ENCODE data around the gene S1PR1.

Gene S1PR1

GRCh38 chr1:101268893-101269292, 32.1 kb downstream of the S1PR1 start:
- H3K27me3 ChIP-seq (ENCODE audit: control insufficient read depth, insufficient read depth, low read length): no peaks in the 10 kb centered on the region
- H3K36me3 ChIP-seq (ENCODE audit: insufficient read depth, low read length): no peaks in the 10 kb centered on the region
- no peak overlapping the region for H3K4me2 ChIP-seq (ENCODE audit: low read length)
- H3K4me3 ChIP-seq (ENCODE audit: low read length): no peak overlapping the region
- no peaks in the 10 kb centered on the region for H3K9me3 ChIP-seq (replicated peaks; ENCODE audit: low read length)
- no peaks in the 10 kb centered on the region for H3K4me1 ChIP-seq (ENCODE audit: control insufficient read depth, insufficient read depth, low read length)
- no peak overlapping the region for H3K9ac ChIP-seq (ENCODE audit: low read depth, low read length)

- H3K36me3 ChIP-seq (ENCODE audit: insufficient read depth, low read length): no peaks in the 10 kb centered on the region
- H3K4me3 ChIP-seq (ENCODE audit: low read length): no peak overlapping the region
- no peaks in the 10 kb centered on the region for H3K9me3 ChIP-seq (replicated peaks; ENCODE audit: low read length)
- H3K4me1 ChIP-seq (ENCODE audit: control insufficient read depth, insufficient read depth, low read length): no peaks in the 10 kb centered on the region
- no peak overlapping the region for H3K4me2 ChIP-seq (ENCODE audit: low read length)
- H3K27me3 ChIP-seq (ENCODE audit: control insufficient read depth, insufficient read depth, low read length): no peaks in the 10 kb centered on the region
- no peak overlapping the region for H3K9ac ChIP-seq (ENCODE audit: low read depth, low read length)
Observed at GRCh38 chr1:101275672-101276071, 38.9 kb downstream of the S1PR1 start.

GRCh38 chr1:101276818-101277217, 40.0 kb downstream of the S1PR1 start:
- no peaks in the 10 kb centered on the region for H3K9me3 ChIP-seq (replicated peaks; ENCODE audit: low read length)
- no peak overlapping the region for H3K9ac ChIP-seq (ENCODE audit: low read depth, low read length)
- H3K4me2 ChIP-seq (ENCODE audit: low read length): no peak overlapping the region
- H3K4me3 ChIP-seq (ENCODE audit: low read length): no peak overlapping the region
- no peaks in the 10 kb centered on the region for H3K36me3 ChIP-seq (ENCODE audit: insufficient read depth, low read length)
- no peaks in the 10 kb centered on the region for H3K27me3 ChIP-seq (ENCODE audit: control insufficient read depth, insufficient read depth, low read length)
- H3K4me1 ChIP-seq (ENCODE audit: control insufficient read depth, insufficient read depth, low read length): no peaks in the 10 kb centered on the region

GRCh38 chr1:101278238-101278637, 41.4 kb downstream of the S1PR1 start:
- Histone ChIP-seq H3K27me3 (ENCODE audit: control insufficient read depth, insufficient read depth, low read length) (no peaks in the 10 kb centered on the region), H3K4me2 (ENCODE audit: low read length) (no peak overlapping the region), H3K4me3 (ENCODE audit: low read length) (no peak overlapping the region), H3K9ac (ENCODE audit: low read depth, low read length) (no peak overlapping the region), H3K4me1 (ENCODE audit: control insufficient read depth, insufficient read depth, low read length) (peaks cover 7% of the 10 kb centered on the region), H3K9me3 (replicated peaks; ENCODE audit: low read length) (no peaks in the 10 kb centered on the region), H3K36me3 (ENCODE audit: insufficient read depth, low read length) (no peaks in the 10 kb centered on the region)

- no peak overlapping the region for H3K4me3 ChIP-seq (ENCODE audit: low read length)
Observed at GRCh38 chr1:101278845-101279244, 42.0 kb downstream of the S1PR1 start.

GRCh38 chr1:101280049-101280592, 43.3 kb downstream of the S1PR1 start:
- H3K4me2 ChIP-seq (ENCODE audit: low read length): no peak overlapping the region
- H3K9ac ChIP-seq (ENCODE audit: low read depth, low read length): no peak overlapping the region
- no peaks in the 10 kb centered on the region for H3K9me3 ChIP-seq (replicated peaks; ENCODE audit: low read length)
- no peaks in the 10 kb centered on the region for H3K36me3 ChIP-seq (ENCODE audit: insufficient read depth, low read length)
- H3K4me3 ChIP-seq (ENCODE audit: low read length): no peak overlapping the region
- H3K27me3 ChIP-seq (ENCODE audit: control insufficient read depth, insufficient read depth, low read length): no peaks in the 10 kb centered on the region
- H3K4me1 ChIP-seq (ENCODE audit: control insufficient read depth, insufficient read depth, low read length): peaks cover 7% of the 10 kb centered on the region

More at GRCh38 chr1:101278845-101279244, 42.0 kb downstream of the S1PR1 start:
- H3K9me3 ChIP-seq (replicated peaks; ENCODE audit: low read length): no peaks in the 10 kb centered on the region
- H3K4me2 ChIP-seq (ENCODE audit: low read length): no peak overlapping the region
- H3K4me1 ChIP-seq (ENCODE audit: control insufficient read depth, insufficient read depth, low read length): peaks cover 7% of the 10 kb centered on the region
- H3K9ac ChIP-seq (ENCODE audit: low read depth, low read length): no peak overlapping the region
- H3K36me3 ChIP-seq (ENCODE audit: insufficient read depth, low read length): no peaks in the 10 kb centered on the region
- no peaks in the 10 kb centered on the region for H3K27me3 ChIP-seq (ENCODE audit: control insufficient read depth, insufficient read depth, low read length)

- H3K4me1 ChIP-seq (ENCODE audit: control insufficient read depth, insufficient read depth, low read length): peaks cover 7% of the 10 kb centered on the region
- no peak overlapping the region for H3K9ac ChIP-seq (ENCODE audit: low read depth, low read length)
- H3K4me2 ChIP-seq (ENCODE audit: low read length): no peak overlapping the region
- no peaks in the 10 kb centered on the region for H3K27me3 ChIP-seq (ENCODE audit: control insufficient read depth, insufficient read depth, low read length)
- no peaks in the 10 kb centered on the region for H3K36me3 ChIP-seq (ENCODE audit: insufficient read depth, low read length)
- H3K4me3 ChIP-seq (ENCODE audit: low read length): no peak overlapping the region
- H3K9me3 ChIP-seq (replicated peaks; ENCODE audit: low read length): no peaks in the 10 kb centered on the region
Observed at GRCh38 chr1:101280942-101281654, 44.3 kb downstream of the S1PR1 start.

GRCh38 chr1:101281751-101282150, 44.9 kb downstream of the S1PR1 start:
- Histone ChIP-seq H3K9ac (ENCODE audit: low read depth, low read length) (no peak overlapping the region), H3K4me1 (ENCODE audit: control insufficient read depth, insufficient read depth, low read length) (peaks cover 7% of the 10 kb centered on the region), H3K4me3 (ENCODE audit: low read length) (no peak overlapping the region)

GRCh38 chr1:101282314-101283038, 45.7 kb downstream of the S1PR1 start:
- Histone ChIP-seq H3K36me3 (ENCODE audit: insufficient read depth, low read length) (no peaks in the 10 kb centered on the region), H3K9me3 (replicated peaks; ENCODE audit: low read length) (no peaks in the 10 kb centered on the region), H3K4me2 (ENCODE audit: low read length) (no peak overlapping the region), H3K9ac (ENCODE audit: low read depth, low read length) (no peak overlapping the region), H3K4me1 (ENCODE audit: control insufficient read depth, insufficient read depth, low read length) (peaks cover 7% of the 10 kb centered on the region), H3K4me3 (ENCODE audit: low read length) (no peak overlapping the region), H3K27me3 (ENCODE audit: control insufficient read depth, insufficient read depth, low read length) (no peaks in the 10 kb centered on the region)

More at GRCh38 chr1:101281751-101282150, 44.9 kb downstream of the S1PR1 start:
- no peak overlapping the region for H3K4me2 ChIP-seq (ENCODE audit: low read length)
- no peaks in the 10 kb centered on the region for H3K9me3 ChIP-seq (replicated peaks; ENCODE audit: low read length)
- no peaks in the 10 kb centered on the region for H3K27me3 ChIP-seq (ENCODE audit: control insufficient read depth, insufficient read depth, low read length)
- no peaks in the 10 kb centered on the region for H3K36me3 ChIP-seq (ENCODE audit: insufficient read depth, low read length)

- Histone ChIP-seq H3K27me3 (ENCODE audit: control insufficient read depth, insufficient read depth, low read length) (no peaks in the 10 kb centered on the region), H3K9me3 (replicated peaks; ENCODE audit: low read length) (no peaks in the 10 kb centered on the region), H3K9ac (ENCODE audit: low read depth, low read length) (no peak overlapping the region), H3K4me1 (ENCODE audit: control insufficient read depth, insufficient read depth, low read length) (peaks cover 7% of the 10 kb centered on the region), H3K36me3 (ENCODE audit: insufficient read depth, low read length) (no peaks in the 10 kb centered on the region), H3K4me3 (ENCODE audit: low read length) (no peak overlapping the region), H3K4me2 (ENCODE audit: low read length) (no peak overlapping the region)
Observed at GRCh38 chr1:101283443-101283842, 46.6 kb downstream of the S1PR1 start.

GRCh38 chr1:101284021-101284420, 47.2 kb downstream of the S1PR1 start:
- Histone ChIP-seq H3K4me2 (ENCODE audit: low read length) (no peak overlapping the region), H3K4me1 (ENCODE audit: control insufficient read depth, insufficient read depth, low read length) (peaks cover 12% of the 10 kb centered on the region), H3K27me3 (ENCODE audit: control insufficient read depth, insufficient read depth, low read length) (no peaks in the 10 kb centered on the region), H3K9me3 (replicated peaks; ENCODE audit: low read length) (no peaks in the 10 kb centered on the region), H3K4me3 (ENCODE audit: low read length) (no peak overlapping the region), H3K9ac (ENCODE audit: low read depth, low read length) (no peak overlapping the region), H3K36me3 (ENCODE audit: insufficient read depth, low read length) (no peaks in the 10 kb centered on the region)

All from skeletal muscle satellite cell (primary cell).